ENCODE measurements around the gene USP48.

USP48 gene

GRCh38 chr1:21823980-21824702, 41.2 kb upstream of the USP48 start:
- no peak overlapping the region for H3K4me3 ChIP-seq (ENCODE audit: low read depth, low read length)
- peaks cover 0 to 25% of the 10 kb centered on the region in 2 experiments; a peak in 1 of 3 replicates for H3K36me3 ChIP-seq (ENCODE audit: control insufficient read depth in 2 of 2, insufficient read depth in 1 of 2, low read length in 2 of 2)
- H3K9me3 ChIP-seq (ENCODE audit: control insufficient read depth, insufficient read depth, low read depth, low read length): no peaks in the 10 kb centered on the region
- no peaks in the 10 kb centered on the region for H3K4me1 ChIP-seq (ENCODE audit: control insufficient read depth, insufficient read depth, low read length)
- POLR2A ChIA-PET: no interaction called here
- no peak for TF ChIP-seq SETDB1 (IDR thresholded peaks at IDR 0.05; ENCODE audit: insufficient read length, low read length)
- no peak for TF ChIP-seq ZBTB20 (tag by site-specific recombination; IDR thresholded peaks at IDR 0.05)
- no peak for TF ChIP-seq TRIM28 (IDR thresholded peaks at IDR 0.05; ENCODE audit: borderline replicate concordance, low read length)
- no peak for TF ChIP-seq ZNF510 (tag by site-specific recombination; IDR thresholded peaks at IDR 0.05; ENCODE audit: insufficient replicate concordance)
- no peak for TF ChIP-seq ZNF366 (tag by site-specific recombination; conservative IDR thresholded peaks at IDR 0.05)
- TF ChIP-seq ZNF311 (tag by site-specific recombination; IDR thresholded peaks at IDR 0.05; ENCODE audit: borderline replicate concordance): no peak
- no peak for TF ChIP-seq ZNF629 (tag by site-specific recombination; IDR thresholded peaks at IDR 0.05)
- no peak for TF ChIP-seq ZNF416 (tag by site-specific recombination; IDR thresholded peaks at IDR 0.05)
- no peak for TF ChIP-seq ZNF621 (tag by site-specific recombination; IDR thresholded peaks at IDR 0.05)
- no peak for TF ChIP-seq KLF10 (tag by site-specific recombination; IDR thresholded peaks at IDR 0.05)
- no peak for TF ChIP-seq REPIN1 (tag by site-specific recombination; IDR thresholded peaks at IDR 0.05; ENCODE audit: low read depth)
- no peak for TF ChIP-seq ZNF24 (tag by site-specific recombination; IDR thresholded peaks at IDR 0.05)
- CTCF ChIA-PET: interaction anchor here (0.7 kb wide), 1 partner anchor 103 kb away, joined by 3 read pairs; no protein-coding TSS in a partner anchor
- no peak overlapping the region for H3K27ac ChIP-seq (ENCODE audit: extremely low read depth, low read depth, low read length)

GRCh38 chr1:21823206-21823979, 40.4 kb upstream of the USP48 start:
- Histone ChIP-seq H3K36me3 (ENCODE audit: control insufficient read depth in 2 of 2, insufficient read depth in 1 of 2, low read length in 2 of 2) (peaks cover 0 to 18% of the 10 kb centered on the region in 2 experiments; a peak in 1 of 3 replicates), H3K4me3 (ENCODE audit: low read depth, low read length) (no peak overlapping the region), H3K27ac (ENCODE audit: extremely low read depth, low read depth, low read length) (no peak overlapping the region), H3K4me1 (ENCODE audit: control insufficient read depth, insufficient read depth, low read length) (no peaks in the 10 kb centered on the region), H3K9me3 (ENCODE audit: control insufficient read depth, insufficient read depth, low read depth, low read length) (no peaks in the 10 kb centered on the region)
- POLR2A ChIA-PET: no interaction called here
- CTCF ChIA-PET: no interaction called here
- TF ChIP-seq KLF7 (tag by site-specific recombination; IDR thresholded peaks at IDR 0.05; ENCODE audit: borderline replicate concordance) (no peak), ZNF354C (tag by site-specific recombination; IDR thresholded peaks at IDR 0.05; ENCODE audit: borderline replicate concordance, low read depth) (no peak), WT1 (tag by site-specific recombination; IDR thresholded peaks at IDR 0.05) (no peak), ZBTB17 (tag by site-specific recombination; IDR thresholded peaks at IDR 0.05) (no peak), ZNF596 (tag by site-specific recombination; IDR thresholded peaks at IDR 0.05) (no peak), ZBTB11 (tag by site-specific recombination; conservative IDR thresholded peaks at IDR 0.05; ENCODE audit: low read depth) (no peak), ZFP69B (tag by site-specific recombination; IDR thresholded peaks at IDR 0.05) (no peak), PBX3 (CRISPR knock-in tag; IDR thresholded peaks at IDR 0.05) (no peak), HOXD13 (CRISPR knock-in tag; IDR thresholded peaks at IDR 0.05; ENCODE audit: borderline replicate concordance) (no peak), ZNF660 (tag by site-specific recombination; IDR thresholded peaks at IDR 0.05) (no peak), AEBP2 (tag by site-specific recombination; IDR thresholded peaks at IDR 0.05; ENCODE audit: borderline replicate concordance) (no peak), ZNF830 (tag by site-specific recombination; IDR thresholded peaks at IDR 0.05; ENCODE audit: low read depth) (no peak), ZNF600 (tag by site-specific recombination; IDR thresholded peaks at IDR 0.05) (no peak), ZNF639 (tag by site-specific recombination; IDR thresholded peaks at IDR 0.05) (no peak), ZBTB1 (tag by site-specific recombination; IDR thresholded peaks at IDR 0.05) (no peak), ZNF223 (tag by site-specific recombination; IDR thresholded peaks at IDR 0.05) (no peak)
